HUES64 (cell line): ENCODE measurements around the gene AHRR.
"Not testable (repeated sequence)": the region's sequence is repeated elsewhere in the genome, so short reads cannot be mapped to it uniquely, and the experiment has no call there.

Experiments used
- H3K27ac ChIP-seq: 2 replicates; pipeline ENCODE4 v1.7.0; 2013; ENCODE audit warnings: low read depth, low read length, inconsistent platforms
- H3K27me3 ChIP-seq: 2 replicates; pipeline ENCODE4 v1.6.1; 2013; ENCODE audit warnings: mild to moderate bottlenecking, low read length; ENCODE audit not compliant: insufficient read depth
- H3K36me3 ChIP-seq: 2 replicates; pipeline ENCODE4 v1.6.1; 2013; ENCODE audit warnings: mild to moderate bottlenecking, low read length; ENCODE audit not compliant: insufficient read depth
- H3K4me1 ChIP-seq: 2 replicates; pipeline ENCODE4 v1.6.1; 2013; ENCODE audit warnings: mild to moderate bottlenecking, low read length, moderate library complexity; ENCODE audit not compliant: insufficient read depth
- H3K4me3 ChIP-seq: 2 replicates; pipeline ENCODE4 v1.5.1; 2013; ENCODE audit warnings: mild to moderate bottlenecking, low read length, moderate library complexity
- H3K9ac ChIP-seq: 2 replicates; pipeline ENCODE4 v1.6.1; 2013; ENCODE audit warnings: mild to moderate bottlenecking, low read depth, low read length
- H3K9me3 ChIP-seq: 2 replicates; pipeline ENCODE4 v1.6.1; 2013; ENCODE audit warnings: low read depth, low read length; ENCODE audit not compliant: insufficient read depth
- WGBS: fragments of 150-250, 120-280 bp; methylation state at CpG from one replicate; pipeline ENCODE4 v1.1.7; 2013; ENCODE audit warnings: missing lambda C conversion rate; 5-methylcytosine and 5-hydroxymethylcytosine counted together

Gene AHRR

DNA sequence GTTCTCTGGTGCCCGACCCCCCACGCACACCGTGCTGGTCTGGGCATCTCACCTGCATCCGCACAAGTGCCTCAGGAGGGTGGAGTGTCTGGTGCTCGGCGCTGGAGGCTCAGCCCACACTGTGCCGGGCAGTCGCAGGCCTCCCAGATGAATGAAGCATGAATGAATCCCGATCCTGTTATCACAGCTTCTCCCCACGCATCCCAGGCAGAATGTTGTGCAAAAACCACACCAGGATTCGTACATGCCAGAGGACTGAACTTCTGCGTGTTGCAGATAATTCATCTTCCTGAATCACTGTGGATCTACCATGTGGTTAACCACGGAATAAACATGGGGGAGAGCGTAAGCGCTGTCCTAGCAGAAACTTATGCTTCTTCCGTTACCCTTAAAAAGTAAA, 24.6 kb upstream of the AHRR start:
- H3K27me3 ChIP-seq, H3K9ac ChIP-seq, H3K36me3 ChIP-seq, H3K27ac ChIP-seq, H3K4me3 ChIP-seq, H3K4me1 ChIP-seq, H3K9me3 ChIP-seq: not testable (repeated sequence)
- 93% methylated on average over 15 of the region's 16 CpGs for WGBS

GRCh38 chr5:297448-297847, 24.1 kb upstream of the AHRR start:
- H3K27ac ChIP-seq, H3K4me3 ChIP-seq, H3K4me1 ChIP-seq, H3K9ac ChIP-seq, H3K36me3 ChIP-seq, H3K27me3 ChIP-seq, H3K9me3 ChIP-seq: not testable (repeated sequence)
- whole genome bisulfite sequencing: 63% methylated on average over 5 of the region's 6 CpGs

DNA sequence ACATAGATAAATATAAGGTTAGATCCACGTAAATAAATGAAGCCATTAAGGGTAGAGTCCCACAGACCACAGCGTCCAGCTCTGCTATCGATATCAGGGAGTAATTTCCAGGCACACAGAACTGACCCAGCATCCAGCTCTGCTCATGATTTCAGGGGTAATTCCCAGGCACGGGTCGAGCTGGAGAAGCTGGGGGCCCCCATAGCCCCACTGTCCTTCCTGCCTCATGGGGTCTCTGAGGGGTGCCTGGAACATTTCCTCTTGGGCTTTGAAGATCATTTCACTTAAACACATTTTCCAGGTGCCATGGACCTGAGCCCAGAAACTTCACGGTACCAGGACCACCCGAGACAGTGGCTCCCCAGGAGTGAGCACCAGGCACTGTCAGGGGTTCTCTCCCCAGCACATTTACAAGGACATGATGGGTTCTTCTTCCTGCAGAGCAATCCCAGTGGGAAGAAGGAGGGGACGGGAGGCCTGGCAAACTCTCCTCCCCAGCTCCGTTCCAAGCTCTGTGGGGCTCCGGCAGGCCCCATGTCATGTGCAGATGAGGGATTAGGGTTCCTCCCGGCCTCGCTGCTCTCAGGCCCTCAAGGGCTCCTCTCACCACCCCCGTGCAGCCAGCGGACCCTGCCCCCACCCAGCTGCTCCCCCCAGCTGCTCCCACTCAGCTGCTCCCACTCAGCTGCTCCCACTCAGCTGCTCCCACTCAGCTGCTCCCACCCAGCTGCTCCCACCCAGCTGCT, 23.4 kb upstream of the AHRR start:
- H3K4me1 ChIP-seq, H3K9me3 ChIP-seq, H3K36me3 ChIP-seq, H3K9ac ChIP-seq, H3K27me3 ChIP-seq, H3K4me3 ChIP-seq: not testable (repeated sequence)
- H3K27ac ChIP-seq: peak overlapping the region; percentile 52; the same call in 1 of the 2 replicates
- 60% methylated on average over 12 of the region's 14 CpGs for WGBS

DNA sequence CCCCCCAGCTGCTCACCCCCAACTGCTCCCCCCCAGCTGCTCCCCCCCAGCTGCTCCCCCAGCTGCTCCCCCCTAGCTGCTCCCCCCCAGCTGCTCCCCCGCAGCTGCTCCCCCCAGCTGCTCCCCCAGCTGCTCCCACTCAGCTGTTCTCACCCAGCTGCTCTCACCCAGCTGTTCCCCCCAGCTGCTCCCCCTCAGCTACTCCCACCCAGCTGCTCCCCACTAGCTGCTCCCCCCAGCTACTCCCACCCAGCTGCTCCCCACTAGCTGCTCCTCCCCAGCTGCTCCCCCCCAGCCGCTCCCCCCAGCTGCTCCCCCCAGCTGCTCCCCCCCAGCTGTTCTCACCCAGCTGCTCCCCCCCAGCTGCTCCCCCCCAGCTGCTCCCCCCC, 22.8 kb upstream of the AHRR start:
- Histone ChIP-seq H3K4me1 (0 out of 2 replicates have a peak, but pooled peaks cover 4% of the 10 kb centered on the region), H3K27me3 (no peaks in the 10 kb centered on the region)
- WGBS: no CpG with 5 or more reads among the region's 2 CpGs

DNA sequence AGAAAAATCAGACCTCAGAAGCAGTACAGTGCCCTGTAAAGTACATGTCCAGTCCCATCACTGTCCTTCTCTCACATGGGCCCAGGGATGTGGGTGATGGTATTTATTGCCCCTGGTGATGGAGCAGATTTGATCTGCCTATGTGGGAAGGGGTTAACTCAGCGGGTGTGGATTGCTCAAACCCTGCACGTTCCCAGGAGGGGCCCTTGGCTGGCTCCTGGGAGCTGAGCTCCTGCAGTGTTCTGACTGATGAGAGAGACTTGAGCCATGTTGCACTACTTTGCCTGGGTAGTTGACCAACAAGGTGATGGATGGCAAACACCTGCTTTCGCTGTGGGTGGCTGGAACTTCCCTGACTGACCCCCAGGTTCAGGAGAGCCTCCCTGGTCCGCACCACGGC, 21.6 kb upstream of the AHRR start:
- not testable (repeated sequence) for H3K4me1 ChIP-seq, H3K27ac ChIP-seq, H3K9me3 ChIP-seq, H3K9ac ChIP-seq, H3K36me3 ChIP-seq, H3K27me3 ChIP-seq, H3K4me3 ChIP-seq
- WGBS: 67% methylated on average over 4 of the region's 5 CpGs

More for the DNA sequence above, 22.8 kb upstream of the AHRR start:
- Histone ChIP-seq H3K9ac (no peak overlapping the region), H3K27ac (no peak overlapping the region), H3K9me3 (no peaks in the 10 kb centered on the region), H3K36me3 (no peaks in the 10 kb centered on the region), H3K4me3 (no peak overlapping the region)

DNA sequence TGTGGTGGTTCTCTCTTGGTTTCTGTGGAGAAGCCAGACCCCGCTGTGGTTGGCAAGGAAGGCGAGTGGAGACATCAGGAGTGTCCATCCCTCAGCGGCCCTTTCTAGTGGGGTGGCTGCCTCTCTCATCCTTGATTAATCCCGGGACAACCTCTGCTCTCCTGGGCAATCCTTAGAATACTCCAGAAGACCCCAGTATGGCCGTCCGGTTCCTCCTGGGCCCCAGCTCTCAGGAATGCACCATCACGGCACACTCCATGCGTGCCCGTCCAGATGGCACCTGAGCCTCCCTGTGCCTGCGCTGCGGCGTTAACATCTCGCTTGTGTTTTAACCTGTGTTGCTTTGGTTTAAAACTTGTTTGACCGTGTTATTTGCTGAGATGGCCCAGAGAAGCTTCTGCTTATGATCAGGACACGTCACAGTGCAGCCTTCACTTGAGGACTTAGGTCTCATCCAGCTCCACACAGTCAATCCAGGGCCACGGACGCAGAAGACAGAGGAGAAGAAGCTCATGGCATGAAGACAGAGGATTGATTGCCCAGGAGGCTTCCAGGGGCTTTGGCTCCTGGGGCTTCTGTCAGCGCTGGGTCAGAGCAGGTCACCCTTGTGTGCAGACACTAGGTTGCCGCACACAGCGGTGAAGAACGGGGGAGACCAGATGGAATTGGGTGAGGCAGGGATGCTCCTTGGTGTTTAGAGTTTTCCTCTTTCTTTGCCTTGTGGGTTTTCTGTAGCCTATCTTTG, 20.7 kb upstream of the AHRR start:
- not testable (repeated sequence) for H3K36me3 ChIP-seq, H3K4me1 ChIP-seq, H3K27ac ChIP-seq, H3K9ac ChIP-seq, H3K27me3 ChIP-seq, H3K9me3 ChIP-seq, H3K4me3 ChIP-seq
- 95% methylated on average over 18 of the region's 21 CpGs for WGBS

DNA sequence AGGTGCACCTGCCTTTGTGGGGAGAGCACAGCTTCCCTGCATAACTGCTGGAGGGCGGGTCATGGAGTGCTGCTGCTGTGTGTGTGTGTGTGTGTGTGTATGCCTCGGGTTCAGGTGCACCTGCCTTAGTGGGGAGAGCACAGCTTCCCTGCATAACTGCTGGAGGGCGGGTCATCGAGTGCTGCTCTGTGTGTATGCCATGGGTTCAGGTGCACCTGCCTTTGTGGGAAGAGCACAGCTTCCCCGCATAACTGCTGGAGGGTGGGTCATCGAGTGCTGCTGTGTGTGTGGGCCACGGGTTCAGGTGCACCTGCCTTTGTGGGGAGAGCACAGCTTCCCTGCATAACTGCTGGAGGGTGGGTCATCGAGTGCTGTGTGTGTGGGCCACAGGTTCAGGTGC, 19.1 kb upstream of the AHRR start:
- H3K4me1 ChIP-seq, H3K4me3 ChIP-seq, H3K27me3 ChIP-seq, H3K27ac ChIP-seq, H3K9me3 ChIP-seq, H3K9ac ChIP-seq: not testable (repeated sequence)
- 89% methylated on average over 8 of the region's 8 CpGs for WGBS
- peaks cover 12% of the 10 kb centered on the region; the same call in 1 of the 2 replicates for H3K36me3 ChIP-seq

GRCh38 chr5:302966-303365, 18.5 kb upstream of the AHRR start:
- WGBS: 81% methylated on average over 8 of the region's 8 CpGs
- Histone ChIP-seq H3K9ac (no peak overlapping the region), H3K4me1 (0 out of 2 replicates have a peak, but pooled peaks cover 1% of the 10 kb centered on the region), H3K4me3 (no peak overlapping the region), H3K9me3 (no peaks in the 10 kb centered on the region), H3K27me3 (no peaks in the 10 kb centered on the region), H3K36me3 (peaks cover 16% of the 10 kb centered on the region), H3K27ac (no peak overlapping the region)

DNA sequence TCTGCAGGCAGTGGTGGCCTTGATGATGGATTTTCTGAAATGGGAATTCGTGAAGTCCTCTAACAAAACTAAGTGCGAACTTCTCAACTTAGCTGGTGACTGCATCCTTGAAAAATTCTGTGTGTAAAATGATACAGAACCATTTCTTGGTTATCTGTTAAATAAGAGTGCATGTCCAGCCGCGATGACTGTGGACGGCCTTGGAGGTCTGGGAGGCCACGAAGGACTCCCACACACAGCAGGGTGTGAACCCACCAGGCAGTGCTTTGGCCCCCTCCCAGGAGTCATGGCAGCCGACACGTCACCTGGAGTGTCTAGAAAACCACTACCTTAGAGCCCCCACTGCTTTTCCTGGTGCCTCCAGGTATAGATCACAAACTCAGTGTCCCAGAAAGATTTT, 17.8 kb upstream of the AHRR start:
- H3K27me3 ChIP-seq, H3K9ac ChIP-seq, H3K9me3 ChIP-seq, H3K4me3 ChIP-seq, H3K4me1 ChIP-seq, H3K27ac ChIP-seq: not testable (repeated sequence)
- peaks cover 17% of the 10 kb centered on the region for H3K36me3 ChIP-seq
- 88% methylated on average over 6 of the region's 8 CpGs for WGBS

- no peaks in the 10 kb centered on the region for H3K27me3 ChIP-seq
- no peak overlapping the region for H3K27ac ChIP-seq
- no peak overlapping the region for H3K4me3 ChIP-seq
- peaks cover 19% of the 10 kb centered on the region for H3K36me3 ChIP-seq
- H3K4me1 ChIP-seq: no peaks in the 10 kb centered on the region
- no peak overlapping the region for H3K9ac ChIP-seq
- 93% methylated on average over 9 of the region's 9 CpGs for WGBS
- no peaks in the 10 kb centered on the region for H3K9me3 ChIP-seq
These were observed 16.5 kb upstream of the AHRR start for GRCh38 chr5:305050-305449.

GRCh38 chr5:305459-305858, 16.1 kb upstream of the AHRR start:
- H3K9me3 ChIP-seq: no peaks in the 10 kb centered on the region
- H3K36me3 ChIP-seq: peaks cover 23% of the 10 kb centered on the region
- H3K4me1 ChIP-seq: no peaks in the 10 kb centered on the region
- no peak overlapping the region for H3K9ac ChIP-seq
- no peak overlapping the region for H3K4me3 ChIP-seq
- H3K27me3 ChIP-seq: no peaks in the 10 kb centered on the region
- WGBS: 96% methylated on average over 14 of the region's 14 CpGs
- H3K27ac ChIP-seq: no peak overlapping the region
